B cell (primary cell): ENCODE data around the gene SMARCC1.
"Not testable (repeated sequence)": the region's sequence is repeated elsewhere in the genome, so short reads cannot be mapped to it uniquely, and the experiment has no call there.

ENCODE experiments used
- EZH2 ChIP-seq: IDR thresholded peaks from 2 replicates; pipeline ENCODE4 v1.6.1; 2012; ENCODE audit warnings: borderline replicate concordance, low read depth, mild to moderate bottlenecking, moderate library complexity, low read length; ENCODE audit not compliant: insufficient read depth, poor library complexity, severe bottlenecking
- TF ChIP-seq, protein P1 (sequence below): fragments of 200-600 bp; IDR thresholded peaks from one replicate; pipeline ENCODE4 v1.8.0; 2022; ENCODE audit warnings: antibody characterized with exemption, mild to moderate bottlenecking

GRCh38 chr3:47750811-47751354, 30.8 kb downstream of the SMARCC1 start:
- TF ChIP-seq EZH2: not testable (repeated sequence)
- TF ChIP-seq, protein P1, sequence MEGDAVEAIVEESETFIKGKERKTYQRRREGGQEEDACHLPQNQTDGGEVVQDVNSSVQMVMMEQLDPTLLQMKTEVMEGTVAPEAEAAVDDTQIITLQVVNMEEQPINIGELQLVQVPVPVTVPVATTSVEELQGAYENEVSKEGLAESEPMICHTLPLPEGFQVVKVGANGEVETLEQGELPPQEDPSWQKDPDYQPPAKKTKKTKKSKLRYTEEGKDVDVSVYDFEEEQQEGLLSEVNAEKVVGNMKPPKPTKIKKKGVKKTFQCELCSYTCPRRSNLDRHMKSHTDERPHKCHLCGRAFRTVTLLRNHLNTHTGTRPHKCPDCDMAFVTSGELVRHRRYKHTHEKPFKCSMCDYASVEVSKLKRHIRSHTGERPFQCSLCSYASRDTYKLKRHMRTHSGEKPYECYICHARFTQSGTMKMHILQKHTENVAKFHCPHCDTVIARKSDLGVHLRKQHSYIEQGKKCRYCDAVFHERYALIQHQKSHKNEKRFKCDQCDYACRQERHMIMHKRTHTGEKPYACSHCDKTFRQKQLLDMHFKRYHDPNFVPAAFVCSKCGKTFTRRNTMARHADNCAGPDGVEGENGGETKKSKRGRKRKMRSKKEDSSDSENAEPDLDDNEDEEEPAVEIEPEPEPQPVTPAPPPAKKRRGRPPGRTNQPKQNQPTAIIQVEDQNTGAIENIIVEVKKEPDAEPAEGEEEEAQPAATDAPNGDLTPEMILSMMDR: not testable (repeated sequence)
